GM13977 (cell line): ENCODE data around the gene TMTC1.

Source experiments
- DNase-seq: peaks from one replicate; pipeline ENCODE4 v3.0.0; 2012; ENCODE audit warnings: low spot score
- CTCF ChIP-seq: IDR thresholded peaks from 2 replicates; pipeline ENCODE4 v1.5.1; 2012; ENCODE audit warnings: mild to moderate bottlenecking, control low read depth; ENCODE audit not compliant: insufficient read depth; ENCODE audit errors: extremely low read depth, missing control alignments
- in situ Hi-C: fragments of 300-500 bp; cut with MboI; formaldehyde crosslinking; loops from one replicate; pipeline ENCODE4 v1.12.0; 2022; ENCODE audit warnings: low sequenced_read_pairs, low pct_unique_long_range_greater_than_20kb, mixed read lengths, inconsistent platforms; ENCODE audit not compliant: unreplicated experiment

Gene TMTC1

GRCh38 chr12:29499235-29499634 is 284.5 kb downstream of the TMTC1 start:
- DNase-seq = no peak
- no peak for TF ChIP-seq CTCF
- in situ Hi-C loops = no loop called here

DNA sequence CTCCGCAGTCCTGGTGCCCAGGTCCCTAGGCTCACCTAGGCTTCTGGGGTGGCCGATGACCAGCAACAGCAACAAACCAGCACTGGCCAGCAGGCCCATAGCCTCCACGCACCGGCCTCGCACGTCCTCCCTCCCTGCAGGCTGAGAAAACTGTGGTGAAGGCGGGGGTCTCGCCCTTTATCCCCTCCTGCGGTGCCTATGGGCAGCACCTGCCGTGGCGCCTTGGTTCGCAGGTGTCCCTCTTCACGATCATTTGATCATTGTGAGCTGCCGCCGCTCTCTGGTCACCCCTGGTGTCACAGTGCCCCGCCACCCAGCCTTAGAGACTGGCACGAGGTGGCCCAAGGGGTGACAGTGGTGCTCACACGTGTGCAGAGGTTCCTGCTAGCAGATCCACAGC is 286.2 kb downstream of the TMTC1 start, which contains the start of gene OVCH1:
Gene OVCH1 (minus strand): TSS at position 99 of the 400 bp plus-strand sequence. CDS start 0 bp downstream, at position 99.
- TF ChIP-seq CTCF = no peak
- in situ Hi-C loops = no loop called here
- DNase-seq = no peak

DNA sequence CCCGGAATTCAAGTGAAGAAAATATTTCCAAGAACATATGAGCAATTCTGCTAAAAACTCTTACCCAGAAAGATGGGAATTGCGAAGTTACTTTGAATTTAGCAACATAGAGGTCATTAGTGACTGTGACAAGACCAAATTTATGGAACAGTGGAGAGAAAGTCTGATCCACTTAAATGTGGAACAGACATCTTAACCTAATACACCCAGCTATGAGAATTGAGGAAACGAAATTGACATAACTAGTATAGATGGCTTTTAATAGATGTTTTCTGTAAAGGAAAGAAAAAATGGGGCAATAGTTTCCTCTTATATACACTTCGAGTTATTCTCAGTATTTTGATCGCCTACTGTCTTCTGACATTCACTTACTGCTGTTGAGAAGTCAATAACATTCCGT is 290.9 kb downstream of the TMTC1 start:
- no peak for DNase-seq
- in situ Hi-C loops = no loop called here
- TF ChIP-seq CTCF = no peak

DNA sequence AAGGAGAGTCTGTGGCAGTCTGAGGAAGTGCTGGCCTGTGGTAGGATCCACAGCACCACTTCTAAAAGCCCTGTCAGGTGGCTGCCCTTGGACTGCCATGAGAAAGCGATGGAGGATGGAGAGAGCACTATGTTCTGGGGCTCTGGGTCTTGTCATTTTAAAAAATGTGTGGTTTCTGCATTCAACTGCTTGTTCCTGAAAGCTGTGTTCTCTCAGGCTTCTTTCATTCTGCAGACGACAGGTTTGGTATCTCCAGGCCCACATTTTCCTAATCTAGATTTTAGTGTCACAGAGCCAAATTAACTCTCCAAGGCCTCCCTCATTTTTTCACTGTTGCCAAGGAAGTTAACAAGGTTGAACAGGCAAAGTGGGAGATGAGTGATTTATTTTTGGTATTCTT is 296.8 kb downstream of the TMTC1 start:
- in situ Hi-C loops = no loop called here
- no peak for TF ChIP-seq CTCF
- no peak for DNase-seq

- in situ Hi-C loops = no loop called here
- no peak for TF ChIP-seq CTCF
- no peak for DNase-seq
These were observed 320.5 kb downstream of the TMTC1 start for GRCh38 chr12:29463198-29463597.

- no peak for DNase-seq
- in situ Hi-C loops = no loop called here
- TF ChIP-seq CTCF = no peak
These were observed 323.7 kb downstream of the TMTC1 start for GRCh38 chr12:29460082-29460481.

DNA sequence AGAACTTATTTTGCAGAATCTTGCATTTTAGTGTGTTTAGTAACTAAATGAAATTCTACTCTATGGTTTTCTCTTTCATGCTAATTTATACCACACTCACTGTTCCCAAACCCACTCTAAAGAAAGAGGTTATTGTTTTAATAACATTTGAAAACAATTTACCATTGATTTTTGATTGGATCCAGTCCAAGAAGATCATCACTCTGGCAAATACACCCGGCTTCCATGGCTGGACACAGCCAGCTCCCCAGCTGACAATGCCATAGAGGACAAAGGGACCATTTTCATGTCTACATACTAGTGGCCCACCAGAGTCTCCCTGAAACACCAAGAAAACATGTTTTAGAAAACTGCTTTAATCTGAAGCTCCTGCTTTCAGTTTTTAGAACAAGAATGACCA is 328.7 kb downstream of the TMTC1 start:
- no peak for TF ChIP-seq CTCF
- DNase-seq = no peak
- in situ Hi-C loops = no loop called here
